GM12801 (cell line): ENCODE measurements around the gene ZFYVE28.

ENCODE experiments used
- TF ChIP-seq, protein P1 (sequence below): IDR thresholded peaks from one replicate; pipeline ENCODE4 v1.5.1; 2011; ENCODE audit warnings: control low read depth; ENCODE audit not compliant: insufficient read length; ENCODE audit errors: extremely low read depth

Gene ZFYVE28

DNA sequence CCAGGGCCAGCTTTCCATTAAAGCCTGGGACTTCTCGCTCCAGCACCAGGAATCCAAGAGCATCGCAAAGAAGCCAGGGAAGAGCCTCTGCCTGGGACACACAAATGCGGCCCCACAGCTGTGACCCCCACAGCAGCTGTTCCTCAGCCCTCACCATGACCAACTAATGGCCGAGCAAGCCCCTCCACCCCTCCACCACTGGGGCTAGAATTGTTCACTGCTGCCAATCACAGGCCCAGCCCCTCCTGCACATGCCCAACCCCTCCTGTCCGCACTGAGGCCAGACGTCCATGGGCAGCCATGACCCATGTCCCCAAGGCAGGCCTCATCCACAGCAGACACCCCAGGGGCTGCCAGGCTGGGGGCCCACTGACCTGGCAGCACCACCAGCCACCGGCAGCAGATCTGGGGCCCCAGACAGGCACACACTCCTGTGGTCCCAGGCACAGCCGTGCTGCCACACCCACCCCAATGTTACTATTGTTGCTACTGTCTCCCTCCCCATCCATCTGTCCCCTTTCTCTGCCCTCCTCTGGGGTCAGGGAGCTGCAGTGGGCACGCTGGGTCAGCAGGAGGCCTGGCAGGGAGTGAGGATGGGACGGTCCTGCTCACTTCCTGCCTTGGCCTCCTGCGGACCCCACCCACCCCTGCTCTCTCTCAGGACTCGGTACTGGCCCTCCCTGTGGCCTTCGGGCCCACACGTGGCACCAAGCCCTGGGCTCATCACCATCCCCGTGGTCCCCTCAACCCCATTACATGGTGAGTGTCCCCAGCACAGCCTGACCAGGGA, 56.0 kb downstream of the ZFYVE28 start:
- TF ChIP-seq, protein P1, sequence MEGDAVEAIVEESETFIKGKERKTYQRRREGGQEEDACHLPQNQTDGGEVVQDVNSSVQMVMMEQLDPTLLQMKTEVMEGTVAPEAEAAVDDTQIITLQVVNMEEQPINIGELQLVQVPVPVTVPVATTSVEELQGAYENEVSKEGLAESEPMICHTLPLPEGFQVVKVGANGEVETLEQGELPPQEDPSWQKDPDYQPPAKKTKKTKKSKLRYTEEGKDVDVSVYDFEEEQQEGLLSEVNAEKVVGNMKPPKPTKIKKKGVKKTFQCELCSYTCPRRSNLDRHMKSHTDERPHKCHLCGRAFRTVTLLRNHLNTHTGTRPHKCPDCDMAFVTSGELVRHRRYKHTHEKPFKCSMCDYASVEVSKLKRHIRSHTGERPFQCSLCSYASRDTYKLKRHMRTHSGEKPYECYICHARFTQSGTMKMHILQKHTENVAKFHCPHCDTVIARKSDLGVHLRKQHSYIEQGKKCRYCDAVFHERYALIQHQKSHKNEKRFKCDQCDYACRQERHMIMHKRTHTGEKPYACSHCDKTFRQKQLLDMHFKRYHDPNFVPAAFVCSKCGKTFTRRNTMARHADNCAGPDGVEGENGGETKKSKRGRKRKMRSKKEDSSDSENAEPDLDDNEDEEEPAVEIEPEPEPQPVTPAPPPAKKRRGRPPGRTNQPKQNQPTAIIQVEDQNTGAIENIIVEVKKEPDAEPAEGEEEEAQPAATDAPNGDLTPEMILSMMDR, result no peak

GRCh38 chr4:2361366-2362265, 56.8 kb downstream of the ZFYVE28 start:
- TF ChIP-seq, protein P1, result no peak

DNA sequence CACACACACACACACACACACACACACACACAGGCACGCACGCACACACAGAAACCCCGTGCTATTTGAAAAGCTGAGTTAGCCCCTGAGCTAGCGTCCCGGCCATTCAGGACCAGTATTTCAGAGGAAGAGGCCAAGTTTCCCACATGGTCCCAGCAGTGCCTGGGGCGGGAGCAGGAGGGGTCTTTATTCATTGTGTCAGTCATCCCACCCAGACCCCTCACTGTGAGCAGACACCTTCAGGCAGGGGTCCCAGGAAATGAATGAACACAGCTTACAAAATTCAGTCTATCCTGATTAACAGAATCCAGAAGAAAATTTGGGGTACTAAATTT, 58.1 kb downstream of the ZFYVE28 start:
- TF ChIP-seq, protein P1, result no peak

DNA sequence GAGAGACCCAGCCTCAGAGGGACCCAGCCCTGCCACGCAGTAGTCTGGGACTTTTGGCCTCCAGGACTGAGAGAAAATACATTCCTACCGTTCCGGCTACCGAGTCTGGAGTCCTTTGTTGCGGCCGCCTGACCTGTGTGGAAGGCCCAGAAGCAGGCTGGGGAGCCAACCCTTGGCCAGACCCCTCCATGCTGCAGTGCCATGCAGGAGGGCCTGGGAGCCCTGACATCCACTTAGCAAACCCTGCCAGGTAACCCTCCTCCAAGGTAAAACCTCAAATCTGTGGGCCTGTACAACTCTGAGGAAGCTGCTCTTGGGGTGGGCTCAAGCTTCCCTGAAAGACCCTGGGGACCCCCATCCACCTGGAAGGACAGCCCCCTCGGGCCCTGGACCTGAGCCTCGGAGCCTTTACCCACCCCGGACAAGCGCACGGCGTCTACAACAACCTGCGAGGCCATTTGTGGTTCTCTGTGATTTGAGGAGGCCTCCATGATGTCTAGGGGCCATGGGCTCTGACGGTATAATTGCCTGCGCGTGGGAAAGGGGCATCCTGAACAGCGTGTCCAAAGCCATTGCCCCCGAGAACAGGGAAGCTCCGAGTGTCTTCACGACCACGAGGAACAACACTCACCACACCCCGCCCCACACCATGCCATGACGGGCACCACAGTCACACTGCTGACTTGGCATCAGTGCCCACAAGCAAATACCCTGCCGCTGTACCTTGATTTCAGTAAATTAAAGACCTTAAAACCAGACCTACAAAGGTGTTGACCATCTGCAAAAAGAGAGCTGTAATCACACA, 58.7 kb downstream of the ZFYVE28 start:
- TF ChIP-seq, protein P1, result no peak

DNA sequence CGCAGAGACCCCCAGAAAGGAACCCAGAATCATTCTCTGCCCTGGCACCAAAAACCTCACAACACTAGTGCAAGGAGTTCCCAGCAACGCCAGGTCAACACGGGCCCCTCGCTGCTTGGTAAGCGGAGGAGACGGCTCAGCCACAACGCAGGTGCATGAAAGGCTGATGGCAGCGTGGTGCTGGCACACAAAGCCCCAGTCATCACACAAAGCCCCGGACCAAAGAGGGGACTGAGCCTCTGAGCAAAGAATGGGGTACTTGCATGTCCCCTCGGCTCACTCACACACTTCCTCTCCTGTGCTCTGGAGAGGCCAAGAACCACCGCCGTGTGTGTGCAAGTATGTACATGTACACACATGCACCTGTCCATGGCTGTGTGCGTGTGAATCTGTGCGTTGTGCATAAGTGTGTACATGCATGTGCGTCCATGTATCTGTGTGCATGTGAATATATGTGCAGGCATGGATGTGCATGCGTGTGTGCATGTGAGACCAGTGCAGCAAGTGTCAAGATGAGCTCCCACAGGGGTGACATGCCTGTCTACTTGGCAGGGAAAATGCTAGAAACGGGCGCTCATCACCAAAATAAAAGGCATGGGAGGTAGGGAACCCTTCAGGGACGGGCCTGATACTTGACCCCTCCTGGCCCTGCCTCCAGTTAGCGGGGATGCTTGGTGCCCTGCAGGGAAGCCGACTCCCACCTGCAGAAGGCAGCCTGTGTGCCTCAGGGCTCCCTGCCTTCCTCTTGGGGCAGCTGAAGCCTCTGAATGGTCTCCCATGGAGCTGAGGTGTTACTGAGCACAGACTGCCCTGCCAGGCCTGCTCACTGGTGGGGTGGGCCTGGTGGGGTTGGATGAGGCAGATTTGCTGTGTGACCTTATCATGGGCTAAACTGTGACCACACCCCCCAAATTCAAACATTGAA, 60.4 kb downstream of the ZFYVE28 start:
- TF ChIP-seq, protein P1, result no peak

DNA sequence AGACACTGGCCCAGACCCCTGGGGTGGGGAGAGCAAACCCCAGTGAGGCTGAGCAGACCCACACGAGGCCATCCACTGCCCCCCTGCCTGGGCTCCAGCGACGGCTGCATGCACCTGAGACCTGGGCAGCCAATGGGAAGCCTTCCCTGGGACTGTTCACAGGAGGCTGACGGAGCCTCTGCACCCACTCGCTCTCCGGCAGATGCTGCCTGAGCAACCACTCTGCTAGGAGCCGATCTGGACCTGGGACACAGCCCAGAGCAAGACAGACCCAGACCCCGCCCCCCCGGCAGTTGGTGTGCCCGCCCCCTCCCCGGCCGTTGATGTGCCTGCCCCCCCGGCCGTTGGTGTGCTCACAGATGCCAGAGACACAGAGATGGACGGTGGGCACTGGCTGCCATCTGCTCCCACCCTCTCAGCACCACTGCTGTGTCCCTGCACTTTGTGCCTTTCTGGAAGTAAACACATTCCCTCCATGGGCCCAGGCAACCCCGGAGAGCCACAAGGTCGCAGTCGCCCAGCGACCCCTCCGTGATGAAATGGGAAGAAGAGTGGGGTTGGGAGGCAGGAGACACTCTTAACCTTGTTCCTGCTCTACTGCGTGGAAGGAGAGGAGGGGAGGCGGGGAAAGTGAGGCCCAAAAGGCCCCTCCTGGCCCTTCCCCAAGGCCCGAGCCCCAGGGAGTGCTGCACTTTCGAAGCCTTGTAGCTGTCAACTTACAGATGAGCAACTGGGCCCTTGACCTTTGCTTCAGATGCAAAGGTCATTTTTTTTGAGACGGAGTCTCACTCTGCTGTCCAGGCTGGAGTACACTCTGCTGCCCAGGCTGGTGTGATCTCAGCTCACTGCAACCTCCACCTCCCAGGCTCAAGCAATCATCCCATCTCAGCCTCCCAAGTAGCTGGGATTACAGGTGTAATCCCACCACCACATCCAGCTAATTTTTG, 62.0 kb downstream of the ZFYVE28 start:
- TF ChIP-seq, protein P1, result no peak
